Measurements from ENCODE around the gene IRF6. TPM values are rescaled to one million over a fixed set of nuclear protein-coding genes. Genes with fewer than 3 reads are reported as not detected.

Gene IRF6
- total and polyA plus RNA-seq, 2 of the 8 experiments (the other 6 are each of a cell fraction or from before 2014, with no cell fraction given): 9.6 to 13.4 TPM

DNA sequence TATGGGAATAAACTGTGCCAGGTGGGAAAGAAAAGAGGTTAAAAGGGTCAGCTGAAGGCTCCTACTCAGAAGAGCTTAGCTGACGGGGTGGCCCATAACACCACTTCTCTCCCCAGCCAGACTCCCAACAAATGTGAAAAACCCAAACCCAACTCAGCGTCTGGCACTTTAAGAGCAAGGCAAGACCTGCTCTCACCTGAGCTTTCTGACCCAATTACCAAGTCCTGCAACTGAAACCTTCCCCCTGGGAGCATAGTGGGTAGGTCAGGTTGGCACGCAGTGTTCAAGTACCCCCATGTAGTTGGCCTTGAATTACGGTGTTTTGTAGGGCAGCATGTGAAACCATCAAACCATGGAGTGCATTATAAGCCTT, 3.2 kb downstream of the IRF6 start:
- H3K79me1 ChIP-seq (ENCODE audit: low read depth, low read length): no peaks in the 10 kb centered on the region; the same call in none of the 2 replicates
- peaks cover 0 to 7% of the 10 kb centered on the region in 2 experiments; a peak in 1 of 4 replicates for H3K79me2 ChIP-seq (ENCODE audit: control insufficient read depth in 1 of 2, insufficient read depth in 2 of 2, low read length in 2 of 2)
- H3K56ac ChIP-seq (replicated peaks; ENCODE audit: insufficient read length, low read depth, low read length): no peak overlapping the region
- no peak overlapping the region for H2BK20ac ChIP-seq (ENCODE audit: low read length)
- no peak overlapping the region for H3K4me2 ChIP-seq (ENCODE audit: insufficient read depth in 1 of 2, low read depth in 2 of 2, low read length in 2 of 2)
- no peaks in the 10 kb centered on the region for H3K27me3 ChIP-seq (replicated peaks in 1 of 4; ENCODE audit: control insufficient read depth in 3 of 4, extremely low read depth in 1 of 4, insufficient read depth in 3 of 4, low read length in 3 of 4)
- H4K91ac ChIP-seq (replicated peaks; ENCODE audit: insufficient read length, low read length): no peak overlapping the region
- no peak overlapping the region for H3K4me3 ChIP-seq (ENCODE audit: extremely low read depth in 1 of 4, insufficient read depth in 2 of 4, low read depth in 3 of 4, low read length in 4 of 4)
- FAIRE-seq (no peak), DNase-seq (ENCODE audit: low read depth in 1 of 2, low spot score in 2 of 2) (no peak)
- WGBS, 2 experiments (ENCODE audit: extremely low coverage in 1 of 2, insufficient coverage in 1 of 2, insufficient read length in 1 of 2, insufficient replicate concordance in 2 of 2, low coverage in 1 of 2, low lambda C conversion rate in 2 of 2, missing lambda C conversion rate in 1 of 2): 88% methylated on average over 4 of the region's 4 CpGs; no CpG with 5 or more reads in 1 of the 2 experiments
- H4K20me1 ChIP-seq (replicated peaks in 1 of 2; ENCODE audit: control insufficient read depth in 1 of 2, insufficient read depth in 2 of 2, low read length in 2 of 2): peaks cover 0 to 7% of the 10 kb centered on the region in 2 experiments
- no peak overlapping the region for H2BK12ac ChIP-seq (ENCODE audit: low read depth, low read length)
- H4K5ac ChIP-seq (ENCODE audit: insufficient read length, low read depth, low read length): no peak overlapping the region
- no peak overlapping the region for H3K23ac ChIP-seq (ENCODE audit: insufficient read length)
- H2AK5ac ChIP-seq (ENCODE audit: low read depth, low read length): no peak overlapping the region
- H3K9ac ChIP-seq (replicated peaks in 1 of 4; ENCODE audit: extremely low read depth in 1 of 4, low read depth in 3 of 4, low read length in 3 of 4): no peak overlapping the region
- H3K14ac ChIP-seq (ENCODE audit: insufficient read length): no peak overlapping the region
- POLR2A ChIA-PET (ENCODE audit: partially characterized antibody): no interaction called here
- H3K36me3 ChIP-seq (ENCODE audit: control insufficient read depth in 2 of 4, insufficient read depth in 4 of 4, low read length in 3 of 4): no peaks in the 10 kb centered on the region; a peak in 1 of 8 replicates
- H3K9me3 ChIP-seq (ENCODE audit: insufficient read depth in 2 of 2, low read depth in 1 of 2, low read length in 1 of 2): no peaks in the 10 kb centered on the region
- H3K27ac ChIP-seq (ENCODE audit: low read depth, low read length): no peak overlapping the region
- H2BK15ac ChIP-seq (ENCODE audit: low read length): no peak overlapping the region
- no peak overlapping the region for H3K18ac ChIP-seq (ENCODE audit: extremely low read depth, low read length)
- TF ChIP-seq RXRA (IDR thresholded peaks at IDR 0.05; ENCODE audit: insufficient read depth, low read depth, low read length): no peak
- no peak for TF ChIP-seq HDAC6 (IDR thresholded peaks at IDR 0.05; ENCODE audit: low read depth, low read length)
- no peak for TF ChIP-seq SUZ12 (IDR thresholded peaks at IDR 0.05; ENCODE audit: low read length)
- no peak for TF ChIP-seq SIX5 (IDR thresholded peaks at IDR 0.05; ENCODE audit: low read depth, low read length)
- TF ChIP-seq CTBP2 (IDR thresholded peaks at IDR 0.05; ENCODE audit: borderline replicate concordance, insufficient read depth, insufficient read length, low read length): no peak
- no peak for TF ChIP-seq TEAD4 (IDR thresholded peaks at IDR 0.05; ENCODE audit: low read depth, low read length)
- TF ChIP-seq RFX5 (IDR thresholded peaks at IDR 0.05; ENCODE audit: borderline replicate concordance, low read depth, low read length): no peak
- TF ChIP-seq TCF12 (IDR thresholded peaks at IDR 0.05; ENCODE audit: low read depth, low read length): no peak
- no peak for TF ChIP-seq BRCA1 (IDR thresholded peaks at IDR 0.05; ENCODE audit: low read depth, low read length)
- no peak for TF ChIP-seq HDAC2 (IDR thresholded peaks at IDR 0.05; ENCODE audit: borderline replicate concordance in 1 of 2, low read depth in 2 of 2, low read length in 2 of 2)
- H2BK120ac ChIP-seq (replicated peaks; ENCODE audit: low read depth, low read length): no peak overlapping the region
- H3K4ac ChIP-seq (replicated peaks; ENCODE audit: insufficient read length, low read depth, low read length): no peak overlapping the region
- no peak overlapping the region for H4K8ac ChIP-seq (ENCODE audit: extremely low read depth, insufficient read depth, low read length)
- CTCF ChIA-PET (ENCODE audit: partially characterized antibody): interaction anchor here (1.0 to 3.7 kb wide), 4 partner anchors 15 to 57 kb away, joined by 3 to 25 read pairs (median 5); no protein-coding TSS in a partner anchor
- H2BK5ac ChIP-seq (ENCODE audit: low read depth, low read length): no peak overlapping the region
- H3K23me2 ChIP-seq (ENCODE audit: low read depth, low read length): peaks cover 12% of the 10 kb centered on the region; the same call in 1 of the 2 replicates
- H3K4me1 ChIP-seq (replicated peaks in 1 of 4; ENCODE audit: control insufficient read depth in 3 of 4, insufficient read depth in 4 of 4, low read length in 3 of 4): peaks cover 0 to 10% (median 1%) of the 10 kb centered on the region in 4 experiments; a peak in 4 of 7 replicates
- no peak overlapping the region for H2AFZ ChIP-seq (ENCODE audit: low read length)

Measured in H1 (cell line).